ENCODE measurements around the gene GABRE. TPM values are rescaled to one million over a fixed set of nuclear protein-coding genes. Genes with fewer than 3 reads are reported as not detected.

GABRE gene, protein sequence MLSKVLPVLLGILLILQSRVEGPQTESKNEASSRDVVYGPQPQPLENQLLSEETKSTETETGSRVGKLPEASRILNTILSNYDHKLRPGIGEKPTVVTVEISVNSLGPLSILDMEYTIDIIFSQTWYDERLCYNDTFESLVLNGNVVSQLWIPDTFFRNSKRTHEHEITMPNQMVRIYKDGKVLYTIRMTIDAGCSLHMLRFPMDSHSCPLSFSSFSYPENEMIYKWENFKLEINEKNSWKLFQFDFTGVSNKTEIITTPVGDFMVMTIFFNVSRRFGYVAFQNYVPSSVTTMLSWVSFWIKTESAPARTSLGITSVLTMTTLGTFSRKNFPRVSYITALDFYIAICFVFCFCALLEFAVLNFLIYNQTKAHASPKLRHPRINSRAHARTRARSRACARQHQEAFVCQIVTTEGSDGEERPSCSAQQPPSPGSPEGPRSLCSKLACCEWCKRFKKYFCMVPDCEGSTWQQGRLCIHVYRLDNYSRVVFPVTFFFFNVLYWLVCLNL
- total RNA-seq: 31.9 TPM

DNA sequence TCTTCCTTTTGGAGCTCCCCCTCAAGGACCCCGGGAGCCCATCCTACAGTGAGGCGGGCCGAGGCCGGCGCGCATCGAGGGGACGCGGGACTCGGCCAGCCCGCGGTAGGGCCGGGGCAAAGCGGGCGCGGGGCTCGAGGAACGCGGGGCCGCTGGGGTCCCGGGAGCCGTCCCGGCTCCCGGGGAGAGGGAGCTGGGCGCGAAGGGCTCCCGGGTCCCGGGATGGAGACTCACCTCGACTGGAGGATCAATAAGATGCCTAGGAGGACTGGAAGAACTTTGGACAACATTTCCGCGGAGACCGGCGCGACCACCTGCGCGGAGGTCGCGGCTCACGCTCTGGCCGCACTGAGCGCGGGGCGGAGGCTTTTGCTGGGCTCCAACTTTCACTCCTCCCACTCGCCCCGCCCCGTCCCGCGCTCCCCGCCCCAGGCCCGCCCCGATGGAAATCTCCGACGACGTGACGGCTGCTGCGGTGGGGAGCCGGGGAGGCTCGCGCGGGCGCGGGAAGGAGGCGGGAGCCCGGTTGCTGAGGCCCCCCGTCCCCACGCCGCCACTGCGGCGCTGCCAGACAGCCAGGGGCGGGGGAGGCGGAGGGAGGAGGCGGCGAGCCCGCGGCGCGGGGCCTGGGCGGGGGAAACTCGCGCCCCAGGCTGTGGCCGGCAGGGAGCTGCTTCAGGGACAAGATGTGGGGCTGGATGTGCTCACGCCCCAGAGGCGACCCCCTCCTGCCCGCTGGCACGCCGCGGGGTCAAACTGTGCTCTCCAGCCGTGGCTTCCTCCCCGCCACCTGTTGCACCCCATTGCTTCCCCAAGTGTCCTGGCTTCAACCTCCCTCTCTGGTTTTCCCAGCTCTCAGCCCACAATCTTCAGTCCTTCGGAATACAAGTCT lies at the start of gene GABRE:
Gene GABRE, minus strand, starts transcription at position 341 of the 892 bp plus-strand sequence. Its CDS starts 51 bp downstream, at position 290.

DNA sequence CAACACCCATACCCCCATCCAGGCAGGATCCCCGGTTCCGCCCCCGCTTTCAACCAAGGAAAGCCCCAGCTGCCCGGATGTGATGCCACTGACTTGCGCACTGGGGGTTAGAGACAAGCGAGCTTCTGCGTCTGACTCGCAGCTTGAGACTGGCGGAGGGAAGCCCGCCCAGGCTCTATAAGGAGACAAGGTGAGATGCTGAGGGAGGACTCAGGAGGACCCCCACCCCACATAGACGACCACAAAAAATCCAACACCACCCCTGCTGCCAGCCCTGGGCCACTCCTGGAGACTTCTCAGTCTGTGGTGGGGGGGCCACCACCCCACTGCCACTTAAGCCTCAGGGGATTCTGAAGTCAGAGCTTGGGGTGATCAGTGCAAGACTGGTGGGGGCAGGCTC lies 61.7 kb downstream of the GABRE start, which contains the start of gene MAGEA4:
Gene MAGEA4, plus strand, starts transcription at position 110 of the 400 bp plus-strand sequence. CDS start 10,776 bp downstream, outside the sequence.

Other genes starting within 250 kb of the GABRE start
- gene CNGA2, start 239.9 kb downstream of the GABRE start, total RNA-seq: not detected
- gene MAGEA4, start 61.8 kb downstream of the GABRE start, total RNA-seq: not detected
- not detected for gene MAGEA10, start 163.9 kb upstream of the GABRE start, total RNA-seq